Hepatocyte (in vitro differentiated cells): ENCODE measurements around the gene DGKD.

ENCODE experiments used
- EZH2 ChIP-seq: fragments of 200-600 bp; sonication (generic); IDR thresholded peaks from 2 replicates; pipeline ENCODE4 v1.6.1; 2016; ENCODE audit warnings: antibody characterized with exemption, mild to moderate bottlenecking, borderline replicate concordance
- TF ChIP-seq, protein P1 (sequence below): fragments of 200-600 bp; sonication (generic); IDR thresholded peaks from 2 replicates; pipeline ENCODE4 v1.5.1; 2016; ENCODE audit warnings: antibody characterized with exemption, mild to moderate bottlenecking; ENCODE audit not compliant: poor library complexity

GRCh38 chr2:233380132-233380895 is 26.0 kb downstream of the DGKD start:
- TF ChIP-seq, protein P1, sequence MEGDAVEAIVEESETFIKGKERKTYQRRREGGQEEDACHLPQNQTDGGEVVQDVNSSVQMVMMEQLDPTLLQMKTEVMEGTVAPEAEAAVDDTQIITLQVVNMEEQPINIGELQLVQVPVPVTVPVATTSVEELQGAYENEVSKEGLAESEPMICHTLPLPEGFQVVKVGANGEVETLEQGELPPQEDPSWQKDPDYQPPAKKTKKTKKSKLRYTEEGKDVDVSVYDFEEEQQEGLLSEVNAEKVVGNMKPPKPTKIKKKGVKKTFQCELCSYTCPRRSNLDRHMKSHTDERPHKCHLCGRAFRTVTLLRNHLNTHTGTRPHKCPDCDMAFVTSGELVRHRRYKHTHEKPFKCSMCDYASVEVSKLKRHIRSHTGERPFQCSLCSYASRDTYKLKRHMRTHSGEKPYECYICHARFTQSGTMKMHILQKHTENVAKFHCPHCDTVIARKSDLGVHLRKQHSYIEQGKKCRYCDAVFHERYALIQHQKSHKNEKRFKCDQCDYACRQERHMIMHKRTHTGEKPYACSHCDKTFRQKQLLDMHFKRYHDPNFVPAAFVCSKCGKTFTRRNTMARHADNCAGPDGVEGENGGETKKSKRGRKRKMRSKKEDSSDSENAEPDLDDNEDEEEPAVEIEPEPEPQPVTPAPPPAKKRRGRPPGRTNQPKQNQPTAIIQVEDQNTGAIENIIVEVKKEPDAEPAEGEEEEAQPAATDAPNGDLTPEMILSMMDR = no peak
- TF ChIP-seq EZH2 = no peak
